Measurements from ENCODE around the gene LY9.
A peak's percentile ranks its signal among the peaks of the same experiment; 100 is the strongest.

The LY9 gene

GRCh38 chr1:160776178-160776577 is 19.8 kb upstream of the LY9 start:
- Mint-ChIP-seq H3K4me3 (no peak overlapping the region), H3K36me3 (ENCODE audit: low read depth) (no peaks in the 10 kb centered on the region), H3K9me3 (peaks cover 5% of the 10 kb centered on the region), H3K4me1 (peaks cover 15% of the 10 kb centered on the region), H3K27ac (no peak overlapping the region), H3K27me3 (ENCODE audit: low read depth, poor library complexity) (peaks cover 3% of the 10 kb centered on the region)
- TF ChIP-seq, protein P1, sequence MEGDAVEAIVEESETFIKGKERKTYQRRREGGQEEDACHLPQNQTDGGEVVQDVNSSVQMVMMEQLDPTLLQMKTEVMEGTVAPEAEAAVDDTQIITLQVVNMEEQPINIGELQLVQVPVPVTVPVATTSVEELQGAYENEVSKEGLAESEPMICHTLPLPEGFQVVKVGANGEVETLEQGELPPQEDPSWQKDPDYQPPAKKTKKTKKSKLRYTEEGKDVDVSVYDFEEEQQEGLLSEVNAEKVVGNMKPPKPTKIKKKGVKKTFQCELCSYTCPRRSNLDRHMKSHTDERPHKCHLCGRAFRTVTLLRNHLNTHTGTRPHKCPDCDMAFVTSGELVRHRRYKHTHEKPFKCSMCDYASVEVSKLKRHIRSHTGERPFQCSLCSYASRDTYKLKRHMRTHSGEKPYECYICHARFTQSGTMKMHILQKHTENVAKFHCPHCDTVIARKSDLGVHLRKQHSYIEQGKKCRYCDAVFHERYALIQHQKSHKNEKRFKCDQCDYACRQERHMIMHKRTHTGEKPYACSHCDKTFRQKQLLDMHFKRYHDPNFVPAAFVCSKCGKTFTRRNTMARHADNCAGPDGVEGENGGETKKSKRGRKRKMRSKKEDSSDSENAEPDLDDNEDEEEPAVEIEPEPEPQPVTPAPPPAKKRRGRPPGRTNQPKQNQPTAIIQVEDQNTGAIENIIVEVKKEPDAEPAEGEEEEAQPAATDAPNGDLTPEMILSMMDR (IDR thresholded peaks at IDR 0.05), result no peak
- no peak for DNase-seq

- Mint-ChIP-seq H3K9me3 (peaks cover under 1% of the 10 kb centered on the region), H3K27ac (no peak overlapping the region), H3K4me3 (no peak overlapping the region), H3K36me3 (ENCODE audit: low read depth) (no peaks in the 10 kb centered on the region), H3K4me1 (peaks cover 15% of the 10 kb centered on the region), H3K27me3 (ENCODE audit: low read depth, poor library complexity) (no peaks in the 10 kb centered on the region)
- TF ChIP-seq, protein P1 (IDR thresholded peaks at IDR 0.05), result peak; percentile 56
- DNase-seq, result peak; percentile 32
Measured at GRCh38 chr1:160777486-160778089, 18.4 kb upstream of the LY9 start.

DNA sequence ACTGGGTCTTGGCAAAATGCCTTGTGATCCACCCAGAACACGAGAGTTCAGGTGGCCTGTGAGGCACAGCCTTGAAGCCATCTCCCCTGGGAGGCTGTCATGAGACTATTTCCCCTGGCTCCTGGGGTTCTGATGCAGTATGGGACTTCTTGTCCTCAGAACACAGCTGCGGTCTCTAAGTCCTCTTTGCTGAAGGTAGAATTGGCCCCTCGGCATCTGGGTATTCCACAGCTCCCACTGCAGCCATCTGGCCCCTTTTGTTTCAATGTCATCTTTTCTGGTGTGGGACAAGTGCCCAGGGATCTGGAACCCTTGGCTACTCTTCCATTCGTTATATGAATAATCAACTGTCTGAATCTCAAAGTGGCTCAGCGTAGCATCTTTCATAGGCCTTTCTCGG is 17.0 kb upstream of the LY9 start:
- no peak for DNase-seq
- H3K9me3 Mint-ChIP-seq, result peaks cover 8% of the 10 kb centered on the region
- H3K4me1 Mint-ChIP-seq, result peaks cover 10% of the 10 kb centered on the region
- H3K27ac Mint-ChIP-seq, result no peak overlapping the region
- TF ChIP-seq, protein P1 (IDR thresholded peaks at IDR 0.05), result no peak
- H3K27me3 Mint-ChIP-seq (ENCODE audit: low read depth, poor library complexity), result no peaks in the 10 kb centered on the region
- H3K36me3 Mint-ChIP-seq (ENCODE audit: low read depth), result no peaks in the 10 kb centered on the region
- H3K4me3 Mint-ChIP-seq, result no peak overlapping the region

GRCh38 chr1:160779626-160780397 is 16.2 kb upstream of the LY9 start:
- no peaks in the 10 kb centered on the region for H3K36me3 Mint-ChIP-seq (ENCODE audit: low read depth)
- peaks cover 13% of the 10 kb centered on the region for H3K9me3 Mint-ChIP-seq
- no peaks in the 10 kb centered on the region for H3K27me3 Mint-ChIP-seq (ENCODE audit: low read depth, poor library complexity)
- no peak overlapping the region for H3K27ac Mint-ChIP-seq
- DNase-seq, result peak; percentile 49
- TF ChIP-seq, protein P1 (IDR thresholded peaks at IDR 0.05), result peak; percentile 49
- H3K4me3 Mint-ChIP-seq, result no peak overlapping the region
- peaks cover 5% of the 10 kb centered on the region for H3K4me1 Mint-ChIP-seq

DNA sequence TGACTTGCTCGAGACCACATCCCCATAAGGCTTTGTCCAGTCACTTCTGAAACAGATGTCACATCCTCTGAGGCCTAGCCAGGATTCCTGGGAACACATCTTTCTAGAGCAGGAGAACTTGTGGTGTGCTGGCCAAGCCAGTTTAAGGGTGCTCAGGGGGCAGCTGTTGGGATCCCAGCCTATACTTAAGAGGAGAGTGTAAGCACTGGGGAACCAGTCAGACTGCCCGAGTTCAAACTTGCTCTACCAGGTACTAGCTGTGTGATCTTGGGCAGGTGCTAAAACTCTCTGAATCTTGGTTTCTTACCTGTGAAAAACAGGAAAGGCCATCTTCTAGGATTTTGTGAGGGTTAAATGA is 15.6 kb upstream of the LY9 start:
- TF ChIP-seq, protein P1 (IDR thresholded peaks at IDR 0.05), result no peak
- Mint-ChIP-seq H3K36me3 (ENCODE audit: low read depth) (no peaks in the 10 kb centered on the region), H3K9me3 (peaks cover 18% of the 10 kb centered on the region), H3K4me3 (no peak overlapping the region), H3K4me1 (no peaks in the 10 kb centered on the region), H3K27ac (no peak overlapping the region), H3K27me3 (ENCODE audit: low read depth, poor library complexity) (no peaks in the 10 kb centered on the region)
- DNase-seq, result no peak

Data from nephron progenitor cell (in vitro differentiated cells).